Adrenal gland (tissue), 5 donors: ENCODE data around the gene EXOC4.

Experiments
- POLR2A ChIP-seq, 2 donors: fragments of 450-650 bp; IDR thresholded peaks; one replicate each; pipeline ENCODE4 v1.6.1; 2017; ENCODE audit warnings: antibody characterized with exemption in 2 of 2, mild to moderate bottlenecking in 2 of 2, moderate library complexity in 1 of 2
- TF ChIP-seq, protein P1 (sequence below), 6 experiments: fragments of 450-650 bp in 4 of 6; fragments of 200-600 bp in 2 of 6; sonication (generic) in 1 of 6; IDR thresholded peaks; 1 replicate in 5 of 6; 2 replicates in 1 of 6; pipeline versions ENCODE4 v1.5.1 to v1.8.0; 2016 to 2021; ENCODE audit warnings: antibody characterized with exemption in 6 of 6, mild to moderate bottlenecking in 2 of 6, moderate library complexity in 1 of 6
- donor health status: DM: no; HTN: no; CAD: no.

DNA sequence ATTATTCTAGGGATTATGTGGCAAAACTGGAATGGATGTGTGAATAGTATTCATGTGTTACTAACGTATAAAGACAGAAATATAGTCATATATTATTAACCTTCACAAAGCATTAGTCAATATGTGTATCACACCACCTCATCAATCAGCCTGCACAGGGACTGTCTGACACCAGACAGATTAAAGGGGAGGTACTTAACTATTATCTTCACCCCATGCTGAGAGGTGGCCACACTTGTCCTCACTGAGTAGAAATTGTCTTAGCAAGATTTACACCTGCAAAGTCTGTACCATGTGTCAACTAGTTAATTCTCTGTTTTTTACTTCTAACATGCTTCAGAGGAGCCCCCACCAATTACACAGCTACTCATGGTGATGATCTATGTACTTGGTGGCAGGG, 727.9 kb downstream of the EXOC4 start:
- TF ChIP-seq, protein P1, sequence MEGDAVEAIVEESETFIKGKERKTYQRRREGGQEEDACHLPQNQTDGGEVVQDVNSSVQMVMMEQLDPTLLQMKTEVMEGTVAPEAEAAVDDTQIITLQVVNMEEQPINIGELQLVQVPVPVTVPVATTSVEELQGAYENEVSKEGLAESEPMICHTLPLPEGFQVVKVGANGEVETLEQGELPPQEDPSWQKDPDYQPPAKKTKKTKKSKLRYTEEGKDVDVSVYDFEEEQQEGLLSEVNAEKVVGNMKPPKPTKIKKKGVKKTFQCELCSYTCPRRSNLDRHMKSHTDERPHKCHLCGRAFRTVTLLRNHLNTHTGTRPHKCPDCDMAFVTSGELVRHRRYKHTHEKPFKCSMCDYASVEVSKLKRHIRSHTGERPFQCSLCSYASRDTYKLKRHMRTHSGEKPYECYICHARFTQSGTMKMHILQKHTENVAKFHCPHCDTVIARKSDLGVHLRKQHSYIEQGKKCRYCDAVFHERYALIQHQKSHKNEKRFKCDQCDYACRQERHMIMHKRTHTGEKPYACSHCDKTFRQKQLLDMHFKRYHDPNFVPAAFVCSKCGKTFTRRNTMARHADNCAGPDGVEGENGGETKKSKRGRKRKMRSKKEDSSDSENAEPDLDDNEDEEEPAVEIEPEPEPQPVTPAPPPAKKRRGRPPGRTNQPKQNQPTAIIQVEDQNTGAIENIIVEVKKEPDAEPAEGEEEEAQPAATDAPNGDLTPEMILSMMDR (IDR thresholded peaks at IDR 0.05), result no peak
- no peak for TF ChIP-seq POLR2A (IDR thresholded peaks at IDR 0.05)
